A673 (cell line): ENCODE results near the gene DOCK1.

Source experiments
- EZH2 ChIP-seq: fragments of 200-600 bp; sonication (generic); IDR thresholded peaks from 2 replicates; pipeline ENCODE4 v1.6.1; 2017; ENCODE audit warnings: borderline replicate concordance, low read depth, mild to moderate bottlenecking, mixed read lengths, antibody characterized with exemption, low read length; ENCODE audit not compliant: poor library complexity, severe bottlenecking
- TF ChIP-seq, protein P1 (sequence below): fragments of 300-800, 200-600 bp; sonication (generic); conservative IDR thresholded peaks from 2 replicates; pipeline ENCODE4 v1.5.1; 2017; ENCODE audit warnings: low read depth, mild to moderate bottlenecking, antibody characterized with exemption, low read length, moderate library complexity, mixed read lengths

DNA sequence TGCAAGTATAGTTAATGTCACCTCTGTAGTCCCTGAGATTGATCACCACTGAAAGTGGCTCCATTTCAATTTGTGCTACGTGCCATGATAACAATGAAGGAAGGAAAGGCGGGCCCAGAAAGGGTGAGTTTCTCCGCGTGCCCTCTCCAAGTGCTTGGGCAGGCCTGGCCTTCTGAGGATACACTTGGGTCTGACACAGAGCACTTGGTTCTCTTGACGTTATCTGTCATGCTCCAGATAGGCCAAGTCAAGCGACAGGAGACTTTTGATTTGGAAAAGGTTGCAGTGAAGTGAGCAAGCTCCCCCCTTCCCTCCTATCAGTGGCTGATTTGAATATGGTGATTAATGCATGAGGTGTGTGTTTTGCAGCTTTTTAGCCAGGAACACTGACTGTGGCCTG lies 452.0 kb downstream of the DOCK1 start:
- TF ChIP-seq, protein P1, sequence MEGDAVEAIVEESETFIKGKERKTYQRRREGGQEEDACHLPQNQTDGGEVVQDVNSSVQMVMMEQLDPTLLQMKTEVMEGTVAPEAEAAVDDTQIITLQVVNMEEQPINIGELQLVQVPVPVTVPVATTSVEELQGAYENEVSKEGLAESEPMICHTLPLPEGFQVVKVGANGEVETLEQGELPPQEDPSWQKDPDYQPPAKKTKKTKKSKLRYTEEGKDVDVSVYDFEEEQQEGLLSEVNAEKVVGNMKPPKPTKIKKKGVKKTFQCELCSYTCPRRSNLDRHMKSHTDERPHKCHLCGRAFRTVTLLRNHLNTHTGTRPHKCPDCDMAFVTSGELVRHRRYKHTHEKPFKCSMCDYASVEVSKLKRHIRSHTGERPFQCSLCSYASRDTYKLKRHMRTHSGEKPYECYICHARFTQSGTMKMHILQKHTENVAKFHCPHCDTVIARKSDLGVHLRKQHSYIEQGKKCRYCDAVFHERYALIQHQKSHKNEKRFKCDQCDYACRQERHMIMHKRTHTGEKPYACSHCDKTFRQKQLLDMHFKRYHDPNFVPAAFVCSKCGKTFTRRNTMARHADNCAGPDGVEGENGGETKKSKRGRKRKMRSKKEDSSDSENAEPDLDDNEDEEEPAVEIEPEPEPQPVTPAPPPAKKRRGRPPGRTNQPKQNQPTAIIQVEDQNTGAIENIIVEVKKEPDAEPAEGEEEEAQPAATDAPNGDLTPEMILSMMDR, result no peak
- no peak for TF ChIP-seq EZH2
